HFFc6 (cell line): ENCODE data around the gene CASKIN1. TPM values are rescaled to one million over a fixed set of nuclear protein-coding genes. Genes with fewer than 3 reads are reported as not detected.
A peak's percentile ranks its signal among the peaks of the same experiment; 100 is the strongest.

Experiments used
- DNase-seq: peaks from one replicate; pipeline ENCODE4 v3.0.0-alpha.2; 2018
- H3K27ac Mint-ChIP-seq: 2 replicates; pipeline ENCODE4 v1.8.0; 2020; ENCODE audit warnings: mild to moderate bottlenecking, mixed read lengths
- H3K27me3 Mint-ChIP-seq: 2 replicates; pipeline ENCODE4 v1.8.0; 2021; ENCODE audit warnings: mild to moderate bottlenecking, moderate library complexity, mixed read lengths; ENCODE audit not compliant: insufficient read depth
- H3K36me3 Mint-ChIP-seq: 2 replicates; pipeline ENCODE4 v1.8.0; 2021; ENCODE audit warnings: low read depth, mixed read lengths
- H3K4me1 Mint-ChIP-seq: 2 replicates; pipeline ENCODE4 v1.8.0; 2020; ENCODE audit warnings: low read depth, mixed read lengths
- H3K4me3 Mint-ChIP-seq: 2 replicates; pipeline ENCODE4 v1.8.0; 2020; ENCODE audit warnings: mild to moderate bottlenecking, moderate library complexity, mixed read lengths
- H3K9me3 Mint-ChIP-seq: 2 replicates; pipeline ENCODE4 v1.8.0; 2020; ENCODE audit warnings: mild to moderate bottlenecking, mixed read lengths
- CTCF ChIP-seq: fragments of 200-600 bp; sonication (generic); IDR thresholded peaks from 2 replicates; pipeline ENCODE4 v1.5.0; 2021; ENCODE audit warnings: antibody characterized with exemption, mild to moderate bottlenecking
- total RNA-seq, 6 experiments: library from RNA; stranded (reverse); fragmentation: NEBNext Ultra II Directional; extraction: Animal tissue kit (Norgen Biotek cat#: 25700); gene quantifications; 2 replicates in 1 of 6; 3 replicates in 5 of 6; pipeline ENCODE4 v1.2.3, GENCODE V29; 2021

Gene CASKIN1
- total RNA-seq, 6 experiments from 2014 or later = 0.06 to 0.56 (median 0.11) TPM

- Mint-ChIP-seq H3K27ac (no peak overlapping the region), H3K27me3 (peaks cover 21% of the 10 kb centered on the region), H3K36me3 (peaks cover 26% of the 10 kb centered on the region), H3K4me1 (peaks cover 17% of the 10 kb centered on the region), H3K9me3 (peaks cover 12% of the 10 kb centered on the region), H3K4me3 (no peak overlapping the region)
- TF ChIP-seq CTCF = no peak
- DNase-seq = no peak
Observed at GRCh38 chr16:2158262-2158638, 38.2 kb downstream of the CASKIN1 start.

GRCh38 chr16:2157480-2158261 lies 38.7 kb downstream of the CASKIN1 start:
- DNase-seq = no peak
- no peak for TF ChIP-seq CTCF
- peak overlapping the region; percentile 66 for H3K27ac Mint-ChIP-seq
- peaks cover 28% of the 10 kb centered on the region for H3K36me3 Mint-ChIP-seq
- peaks cover 17% of the 10 kb centered on the region for H3K4me1 Mint-ChIP-seq
- H3K9me3 Mint-ChIP-seq = peaks cover 12% of the 10 kb centered on the region
- peak overlapping the region; percentile 91; the same call in 1 of the 2 replicates for H3K4me3 Mint-ChIP-seq
- H3K27me3 Mint-ChIP-seq = peaks cover 24% of the 10 kb centered on the region

GRCh38 chr16:2156849-2157224 lies 39.6 kb downstream of the CASKIN1 start:
- peaks cover 20% of the 10 kb centered on the region for H3K4me1 Mint-ChIP-seq

GRCh38 chr16:2155977-2156848 lies 40.2 kb downstream of the CASKIN1 start:
- Mint-ChIP-seq H3K4me3 (peak overlapping the region; percentile 91), H3K27me3 (peaks cover 35% of the 10 kb centered on the region), H3K27ac (peak overlapping the region; percentile 66), H3K4me1 (peaks cover 27% of the 10 kb centered on the region), H3K9me3 (peaks cover 12% of the 10 kb centered on the region), H3K36me3 (peaks cover 31% of the 10 kb centered on the region)
- no peak for TF ChIP-seq CTCF
- DNase-seq = peak; percentile 65

More at GRCh38 chr16:2156849-2157224, 39.6 kb downstream of the CASKIN1 start:
- Mint-ChIP-seq H3K9me3 (peaks cover 12% of the 10 kb centered on the region), H3K27ac (peak overlapping the region; percentile 66), H3K4me3 (peak overlapping the region; percentile 91), H3K36me3 (peaks cover 28% of the 10 kb centered on the region), H3K27me3 (peaks cover 31% of the 10 kb centered on the region)
- DNase-seq = no peak
- no peak for TF ChIP-seq CTCF

GRCh38 chr16:2155091-2155950 lies 41.1 kb downstream of the CASKIN1 start, which contains the start of gene TRAF7:
Gene TRAF7 (plus strand): TSS chr16:2155782. CDS start chr16:2163921, 8,139 bp downstream.
- H3K27me3 Mint-ChIP-seq = peaks cover 35% of the 10 kb centered on the region
- peaks cover 33% of the 10 kb centered on the region for H3K4me1 Mint-ChIP-seq
- H3K4me3 Mint-ChIP-seq = peak within 1 kb of the TSS; percentile 91
- no peak for TF ChIP-seq CTCF
- H3K36me3 Mint-ChIP-seq = peaks cover 35% of the 10 kb centered on the region
- peaks cover 12% of the 10 kb centered on the region for H3K9me3 Mint-ChIP-seq
- peak within 1 kb of the TSS; percentile 92 for H3K27ac Mint-ChIP-seq
- DNase-seq = peak; percentile 100
